HFFc6 (cell line): ENCODE data around the gene ARHGAP19. TPM values are rescaled to one million over a fixed set of nuclear protein-coding genes. Genes with fewer than 3 reads are reported as not detected.
A peak's percentile ranks its signal among the peaks of the same experiment; 100 is the strongest.

Experiments used
- DNase-seq: peaks from one replicate; pipeline ENCODE4 v3.0.0-alpha.2; 2018
- H3K27ac Mint-ChIP-seq: 2 replicates; pipeline ENCODE4 v1.8.0; 2020; ENCODE audit warnings: mild to moderate bottlenecking, mixed read lengths
- H3K27me3 Mint-ChIP-seq: 2 replicates; pipeline ENCODE4 v1.8.0; 2021; ENCODE audit warnings: mild to moderate bottlenecking, moderate library complexity, mixed read lengths; ENCODE audit not compliant: insufficient read depth
- H3K36me3 Mint-ChIP-seq: 2 replicates; pipeline ENCODE4 v1.8.0; 2021; ENCODE audit warnings: low read depth, mixed read lengths
- H3K4me1 Mint-ChIP-seq: 2 replicates; pipeline ENCODE4 v1.8.0; 2020; ENCODE audit warnings: low read depth, mixed read lengths
- H3K4me3 Mint-ChIP-seq: 2 replicates; pipeline ENCODE4 v1.8.0; 2020; ENCODE audit warnings: mild to moderate bottlenecking, moderate library complexity, mixed read lengths
- H3K9me3 Mint-ChIP-seq: 2 replicates; pipeline ENCODE4 v1.8.0; 2020; ENCODE audit warnings: mild to moderate bottlenecking, mixed read lengths
- total RNA-seq, 6 experiments: library from RNA; stranded (reverse); fragmentation: NEBNext Ultra II Directional; extraction: Animal tissue kit (Norgen Biotek cat#: 25700); gene quantifications; 2 replicates in 1 of 6; 3 replicates in 5 of 6; pipeline ENCODE4 v1.2.3, GENCODE V29; 2021
- TF ChIP-seq, protein P1 (sequence below): fragments of 200-600 bp; sonication (generic); IDR thresholded peaks from 2 replicates; pipeline ENCODE4 v1.5.0; 2021; ENCODE audit warnings: antibody characterized with exemption, mild to moderate bottlenecking

Gene ARHGAP19
- total RNA-seq, 6 experiments from 2014 or later, result 5.2 to 12.3 (median 10.2) TPM

GRCh38 chr10:97250952-97251351 lies 41.5 kb downstream of the ARHGAP19 start:
- Mint-ChIP-seq H3K36me3 (peaks cover 11% of the 10 kb centered on the region), H3K9me3 (no peaks in the 10 kb centered on the region), H3K27ac (no peak overlapping the region), H3K4me3 (no peak overlapping the region), H3K27me3 (no peaks in the 10 kb centered on the region), H3K4me1 (no peaks in the 10 kb centered on the region)
- DNase-seq, result no peak
- TF ChIP-seq, protein P1, sequence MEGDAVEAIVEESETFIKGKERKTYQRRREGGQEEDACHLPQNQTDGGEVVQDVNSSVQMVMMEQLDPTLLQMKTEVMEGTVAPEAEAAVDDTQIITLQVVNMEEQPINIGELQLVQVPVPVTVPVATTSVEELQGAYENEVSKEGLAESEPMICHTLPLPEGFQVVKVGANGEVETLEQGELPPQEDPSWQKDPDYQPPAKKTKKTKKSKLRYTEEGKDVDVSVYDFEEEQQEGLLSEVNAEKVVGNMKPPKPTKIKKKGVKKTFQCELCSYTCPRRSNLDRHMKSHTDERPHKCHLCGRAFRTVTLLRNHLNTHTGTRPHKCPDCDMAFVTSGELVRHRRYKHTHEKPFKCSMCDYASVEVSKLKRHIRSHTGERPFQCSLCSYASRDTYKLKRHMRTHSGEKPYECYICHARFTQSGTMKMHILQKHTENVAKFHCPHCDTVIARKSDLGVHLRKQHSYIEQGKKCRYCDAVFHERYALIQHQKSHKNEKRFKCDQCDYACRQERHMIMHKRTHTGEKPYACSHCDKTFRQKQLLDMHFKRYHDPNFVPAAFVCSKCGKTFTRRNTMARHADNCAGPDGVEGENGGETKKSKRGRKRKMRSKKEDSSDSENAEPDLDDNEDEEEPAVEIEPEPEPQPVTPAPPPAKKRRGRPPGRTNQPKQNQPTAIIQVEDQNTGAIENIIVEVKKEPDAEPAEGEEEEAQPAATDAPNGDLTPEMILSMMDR, result no peak

DNA sequence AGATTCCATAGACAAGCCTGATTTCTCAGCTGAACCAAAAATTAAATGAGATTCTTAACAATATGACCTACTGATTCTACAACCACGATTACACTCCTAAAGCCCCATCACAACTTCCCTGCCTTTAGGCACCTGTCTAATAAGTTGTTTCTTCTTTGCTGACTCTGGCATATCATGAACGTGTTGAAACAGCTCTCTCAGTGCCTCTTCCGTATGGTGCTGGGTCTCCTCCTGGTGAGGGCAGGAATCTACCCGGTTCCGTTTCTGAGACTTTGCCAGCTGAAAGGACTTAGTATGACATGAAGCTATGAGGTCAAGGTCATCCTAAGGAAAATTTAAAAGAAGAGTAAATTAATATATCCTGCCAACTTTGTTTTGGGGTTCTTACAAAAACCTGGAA lies 48.6 kb downstream of the ARHGAP19 start:
- DNase-seq, result no peak
- peaks cover 7% of the 10 kb centered on the region; the same call in 1 of the 2 replicates for H3K27me3 Mint-ChIP-seq
- H3K36me3 Mint-ChIP-seq, result no peaks in the 10 kb centered on the region
- H3K4me1 Mint-ChIP-seq, result no peaks in the 10 kb centered on the region
- H3K4me3 Mint-ChIP-seq, result no peak overlapping the region
- TF ChIP-seq, protein P1, result no peak
- no peak overlapping the region for H3K27ac Mint-ChIP-seq
- no peaks in the 10 kb centered on the region for H3K9me3 Mint-ChIP-seq

DNA sequence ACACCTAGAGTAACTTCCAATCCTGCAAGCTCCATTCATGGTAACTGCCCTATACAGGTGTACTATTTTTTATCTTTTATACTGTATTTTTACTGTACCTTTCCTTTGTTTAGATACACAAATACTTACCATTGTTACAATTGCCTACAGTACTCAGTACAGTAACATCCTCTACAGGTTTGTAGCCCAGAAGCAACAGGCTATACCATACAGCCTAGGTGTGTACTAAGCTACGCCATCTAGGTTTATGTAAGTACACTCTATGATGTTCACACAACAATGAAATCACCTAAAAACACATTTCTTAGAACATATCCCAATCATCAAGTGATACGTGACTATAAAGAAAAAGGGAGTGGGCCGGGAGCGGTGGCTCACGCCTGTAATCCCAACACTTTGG lies 53.6 kb downstream of the ARHGAP19 start:
- no peak overlapping the region for H3K4me3 Mint-ChIP-seq
- no peaks in the 10 kb centered on the region for H3K9me3 Mint-ChIP-seq
- no peak for DNase-seq
- TF ChIP-seq, protein P1, result no peak
- H3K36me3 Mint-ChIP-seq, result no peaks in the 10 kb centered on the region
- H3K27ac Mint-ChIP-seq, result no peak overlapping the region
- H3K27me3 Mint-ChIP-seq, result peaks cover 7% of the 10 kb centered on the region; the same call in 1 of the 2 replicates
- H3K4me1 Mint-ChIP-seq, result no peaks in the 10 kb centered on the region

- no peak for DNase-seq
- TF ChIP-seq, protein P1, result no peak
- Mint-ChIP-seq H3K9me3 (no peaks in the 10 kb centered on the region), H3K36me3 (no peaks in the 10 kb centered on the region), H3K27me3 (peaks cover 7% of the 10 kb centered on the region; the same call in 1 of the 2 replicates), H3K4me3 (no peak overlapping the region), H3K27ac (no peak overlapping the region), H3K4me1 (peaks cover 3% of the 10 kb centered on the region)
Observed at GRCh38 chr10:97235353-97235752, 57.1 kb downstream of the ARHGAP19 start.

- H3K27me3 Mint-ChIP-seq, result peaks cover 2% of the 10 kb centered on the region; the same call in 1 of the 2 replicates
- peak; percentile 51 for DNase-seq
- TF ChIP-seq, protein P1, result peak; percentile 81
Observed at GRCh38 chr10:97234400-97234799, 58.0 kb downstream of the ARHGAP19 start.

DNA sequence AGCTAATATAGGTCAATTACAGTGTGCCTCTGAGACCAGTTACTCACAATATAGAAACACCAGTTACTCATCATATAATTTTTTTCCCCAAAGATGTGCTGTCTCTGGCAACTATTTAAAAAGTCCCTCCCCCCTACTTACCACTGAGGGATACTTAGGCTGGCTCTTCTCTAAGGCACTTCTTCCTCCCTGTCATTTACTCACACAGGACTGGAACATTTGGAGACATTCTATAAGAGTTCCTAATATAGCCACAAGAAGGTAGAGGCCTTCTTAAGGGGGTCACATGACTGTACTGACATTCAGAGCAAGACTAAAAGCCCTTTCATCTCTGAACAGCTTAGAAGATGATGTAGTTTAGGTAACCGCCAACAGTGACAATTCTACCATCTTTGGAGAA lies 62.3 kb downstream of the ARHGAP19 start:
- H3K27me3 Mint-ChIP-seq, result no peaks in the 10 kb centered on the region
- peak; percentile 30 for DNase-seq
- TF ChIP-seq, protein P1, result no peak
- H3K27ac Mint-ChIP-seq, result peak overlapping the region; percentile 33
- H3K4me1 Mint-ChIP-seq, result peaks cover 23% of the 10 kb centered on the region
- 0 out of 2 replicates have a peak, but pooled peaks cover 8% of the 10 kb centered on the region for H3K36me3 Mint-ChIP-seq
- H3K4me3 Mint-ChIP-seq, result no peak overlapping the region
- H3K9me3 Mint-ChIP-seq, result no peaks in the 10 kb centered on the region

More at GRCh38 chr10:97234400-97234799, 58.0 kb downstream of the ARHGAP19 start:
- H3K27ac Mint-ChIP-seq, result no peak overlapping the region
- peaks cover 13% of the 10 kb centered on the region for H3K4me1 Mint-ChIP-seq
- H3K36me3 Mint-ChIP-seq, result no peaks in the 10 kb centered on the region
- H3K4me3 Mint-ChIP-seq, result no peak overlapping the region
- no peaks in the 10 kb centered on the region for H3K9me3 Mint-ChIP-seq
